Activated B cell treated with CpG ODN at 0.5 μM for 24 hours (primary cell): ENCODE data around the gene POPDC3. TPM values are rescaled to one million over a fixed set of nuclear protein-coding genes. Genes with fewer than 3 reads are reported as not detected.
"Not testable (repeated sequence)": the region's sequence is repeated elsewhere in the genome, so short reads cannot be mapped to it uniquely, and the experiment has no call there.

Experiments used
- ATAC-seq: fragments of 200-7000 bp; cut with Tn5 transposase; one replicate; pipeline ENCODE4 v1.10.0; 2021; ENCODE audit warnings: low read depth, mild to moderate bottlenecking, moderate library complexity
- CTCF ChIA-PET: fragments of 350-600 bp; sonication (Branson Sonifier 250); formaldehyde crosslinking; loops from one replicate; lab custom pipeline; 2021; ENCODE audit warnings: antibody characterized with exemption; lab: Charles Lee
- POLR2A ChIA-PET: fragments of 350-600 bp; sonication (Branson Sonifier 250); formaldehyde crosslinking; loops from one replicate; lab custom pipeline; 2021; ENCODE audit warnings: antibody characterized with exemption; lab: Charles Lee
- DNase-seq: peaks from one replicate; pipeline ENCODE4 v3.0.0; 2022
- H3K27ac Mint-ChIP-seq: one replicate; pipeline ENCODE4 v1.8.0; 2020; ENCODE audit warnings: mixed read lengths
- H3K27me3 Mint-ChIP-seq: one replicate; pipeline ENCODE4 v1.8.0; 2021; ENCODE audit warnings: mixed read lengths
- H3K36me3 Mint-ChIP-seq: one replicate; pipeline ENCODE4 v1.8.0; 2021; ENCODE audit warnings: low read depth, mixed read lengths
- H3K4me1 Mint-ChIP-seq: one replicate; pipeline ENCODE4 v1.8.0; 2021; ENCODE audit warnings: mixed read lengths
- H3K4me3 Mint-ChIP-seq: one replicate; pipeline ENCODE4 v1.8.0; 2020; ENCODE audit warnings: mild to moderate bottlenecking, mixed read lengths
- H3K9me3 Mint-ChIP-seq: one replicate; pipeline ENCODE4 v1.8.0; 2020; ENCODE audit warnings: mixed read lengths
- intact Hi-C: fragments of 100-400 bp; cut with micrococcal nuclease; formaldehyde crosslinking; loops from one replicate; pipeline ENCODE4 v1.15.1; 2024
- total RNA-seq: library from RNA; stranded (reverse); gene quantifications from 2 replicates; pipeline ENCODE4 v1.2.3, GENCODE V29; 2022
- TF ChIP-seq, protein P1 (sequence below): fragments of 200-600 bp; IDR thresholded peaks from one replicate; pipeline ENCODE4 v1.8.0; 2022; ENCODE audit warnings: antibody characterized with exemption, mild to moderate bottlenecking

Gene POPDC3
- total RNA-seq, 1 donor from 2014 or later = not detected

DNA sequence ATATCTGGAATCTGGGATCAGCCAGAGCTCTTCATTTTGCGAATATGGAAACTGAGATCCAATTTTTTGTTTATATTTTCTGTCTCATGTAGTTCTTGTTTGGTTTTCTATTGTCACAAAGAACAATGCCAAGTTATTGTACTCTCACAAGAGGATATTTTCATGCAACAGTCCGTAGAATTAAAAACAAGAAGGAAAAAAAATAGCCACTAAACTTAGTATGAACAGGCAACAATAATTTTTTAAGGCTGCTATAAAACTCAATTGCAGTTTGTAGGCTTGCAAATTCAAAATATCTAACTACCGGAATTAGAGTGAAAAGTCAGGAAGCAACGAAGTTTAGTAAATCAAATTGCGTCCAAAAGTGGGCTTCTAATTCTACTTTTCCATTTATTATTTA lies 1.2 kb downstream of the POPDC3 start:
- CTCF ChIA-PET = no interaction called here
- H3K36me3 Mint-ChIP-seq = no peaks in the 10 kb centered on the region
- ATAC-seq = no peak
- no peak for DNase-seq
- TF ChIP-seq, protein P1, sequence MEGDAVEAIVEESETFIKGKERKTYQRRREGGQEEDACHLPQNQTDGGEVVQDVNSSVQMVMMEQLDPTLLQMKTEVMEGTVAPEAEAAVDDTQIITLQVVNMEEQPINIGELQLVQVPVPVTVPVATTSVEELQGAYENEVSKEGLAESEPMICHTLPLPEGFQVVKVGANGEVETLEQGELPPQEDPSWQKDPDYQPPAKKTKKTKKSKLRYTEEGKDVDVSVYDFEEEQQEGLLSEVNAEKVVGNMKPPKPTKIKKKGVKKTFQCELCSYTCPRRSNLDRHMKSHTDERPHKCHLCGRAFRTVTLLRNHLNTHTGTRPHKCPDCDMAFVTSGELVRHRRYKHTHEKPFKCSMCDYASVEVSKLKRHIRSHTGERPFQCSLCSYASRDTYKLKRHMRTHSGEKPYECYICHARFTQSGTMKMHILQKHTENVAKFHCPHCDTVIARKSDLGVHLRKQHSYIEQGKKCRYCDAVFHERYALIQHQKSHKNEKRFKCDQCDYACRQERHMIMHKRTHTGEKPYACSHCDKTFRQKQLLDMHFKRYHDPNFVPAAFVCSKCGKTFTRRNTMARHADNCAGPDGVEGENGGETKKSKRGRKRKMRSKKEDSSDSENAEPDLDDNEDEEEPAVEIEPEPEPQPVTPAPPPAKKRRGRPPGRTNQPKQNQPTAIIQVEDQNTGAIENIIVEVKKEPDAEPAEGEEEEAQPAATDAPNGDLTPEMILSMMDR = no peak
- POLR2A ChIA-PET = no interaction called here
- H3K4me1 Mint-ChIP-seq = peaks cover 2% of the 10 kb centered on the region
- peaks cover 30% of the 10 kb centered on the region for H3K27me3 Mint-ChIP-seq
- H3K27ac Mint-ChIP-seq = no peak overlapping the region
- H3K4me3 Mint-ChIP-seq = no peak overlapping the region
- intact Hi-C loops = no loop called here
- H3K9me3 Mint-ChIP-seq = no peaks in the 10 kb centered on the region

DNA sequence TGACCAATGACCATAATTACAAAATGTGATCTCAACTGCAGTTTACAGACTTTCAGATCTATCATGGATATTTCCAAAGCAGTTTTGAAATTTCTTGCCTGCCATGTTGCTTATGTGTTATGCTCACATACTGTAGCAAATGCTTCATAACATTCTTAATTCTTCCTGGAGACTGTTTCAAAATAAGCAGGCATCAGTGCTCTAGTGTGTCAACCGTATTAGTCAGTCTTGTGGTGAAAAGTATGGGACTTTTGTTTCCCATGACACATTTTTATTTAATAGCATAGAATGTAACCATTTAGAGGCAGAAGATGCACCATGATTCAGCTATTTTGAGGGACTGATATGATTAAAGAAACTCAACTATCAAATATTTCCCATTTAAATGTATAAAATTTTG lies 1.7 kb downstream of the POPDC3 start:
- POLR2A ChIA-PET = no interaction called here
- no peaks in the 10 kb centered on the region for H3K9me3 Mint-ChIP-seq
- DNase-seq (no peak), ATAC-seq (no peak)
- intact Hi-C loops = no loop called here
- TF ChIP-seq, protein P1 = no peak
- no peak overlapping the region for H3K4me3 Mint-ChIP-seq
- H3K27me3 Mint-ChIP-seq = peaks cover 26% of the 10 kb centered on the region
- H3K36me3 Mint-ChIP-seq = no peaks in the 10 kb centered on the region
- peaks cover 2% of the 10 kb centered on the region for H3K4me1 Mint-ChIP-seq
- no peak overlapping the region for H3K27ac Mint-ChIP-seq
- CTCF ChIA-PET = no interaction called here

DNA sequence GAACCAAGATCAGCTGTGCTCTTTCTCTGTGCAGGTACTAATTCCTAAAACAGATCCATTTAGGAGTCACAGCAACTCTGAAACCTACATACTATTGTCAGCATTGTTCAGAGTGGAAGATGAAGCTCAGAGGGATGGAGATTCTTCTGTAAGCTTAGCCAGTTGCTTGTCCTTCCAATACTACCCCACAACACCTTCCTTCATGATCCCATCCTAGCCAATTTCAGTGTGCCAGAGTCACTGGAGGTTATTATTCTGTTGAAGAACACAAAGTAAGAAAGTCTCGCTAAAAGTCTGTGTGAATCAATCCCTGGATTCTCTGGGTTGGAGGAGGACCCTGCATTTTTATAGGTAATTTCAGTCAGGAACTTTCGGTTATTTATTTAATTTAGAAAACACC lies 2.3 kb downstream of the POPDC3 start:
- TF ChIP-seq, protein P1 = no peak
- DNase-seq (no peak), ATAC-seq (no peak)
- no peak overlapping the region for H3K4me3 Mint-ChIP-seq
- POLR2A ChIA-PET = no interaction called here
- no peaks in the 10 kb centered on the region for H3K36me3 Mint-ChIP-seq
- peaks cover 2% of the 10 kb centered on the region for H3K4me1 Mint-ChIP-seq
- CTCF ChIA-PET = no interaction called here
- peaks cover 26% of the 10 kb centered on the region for H3K27me3 Mint-ChIP-seq
- H3K27ac Mint-ChIP-seq = no peak overlapping the region
- H3K9me3 Mint-ChIP-seq = no peaks in the 10 kb centered on the region
- intact Hi-C loops = no loop called here

DNA sequence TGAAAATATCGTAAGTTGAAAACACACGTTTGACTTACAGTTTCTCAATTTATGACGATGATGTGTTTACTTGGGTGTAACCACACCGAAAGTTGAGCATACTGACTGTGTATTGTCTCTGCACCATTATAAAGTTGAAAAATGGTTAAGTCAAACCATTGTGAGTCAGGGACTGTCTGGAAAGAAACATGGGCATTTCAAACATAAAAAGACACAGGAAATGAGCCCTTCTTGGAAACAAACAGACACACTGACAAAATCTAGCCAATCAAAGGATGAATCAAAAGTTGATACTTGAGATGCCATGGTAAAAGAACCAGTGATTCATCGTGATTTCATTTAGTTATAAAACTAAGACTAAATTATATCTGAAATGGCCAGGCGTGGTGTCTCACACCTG lies 5.3 kb downstream of the POPDC3 start:
- no peak overlapping the region for H3K4me3 Mint-ChIP-seq
- POLR2A ChIA-PET = no interaction called here
- H3K4me1 Mint-ChIP-seq = no peaks in the 10 kb centered on the region
- peaks cover 8% of the 10 kb centered on the region for H3K27me3 Mint-ChIP-seq
- intact Hi-C loops = no loop called here
- H3K9me3 Mint-ChIP-seq = no peaks in the 10 kb centered on the region
- ATAC-seq (no peak), DNase-seq (no peak)
- no peaks in the 10 kb centered on the region for H3K36me3 Mint-ChIP-seq
- no peak overlapping the region for H3K27ac Mint-ChIP-seq
- CTCF ChIA-PET = no interaction called here
- TF ChIP-seq, protein P1 = no peak

DNA sequence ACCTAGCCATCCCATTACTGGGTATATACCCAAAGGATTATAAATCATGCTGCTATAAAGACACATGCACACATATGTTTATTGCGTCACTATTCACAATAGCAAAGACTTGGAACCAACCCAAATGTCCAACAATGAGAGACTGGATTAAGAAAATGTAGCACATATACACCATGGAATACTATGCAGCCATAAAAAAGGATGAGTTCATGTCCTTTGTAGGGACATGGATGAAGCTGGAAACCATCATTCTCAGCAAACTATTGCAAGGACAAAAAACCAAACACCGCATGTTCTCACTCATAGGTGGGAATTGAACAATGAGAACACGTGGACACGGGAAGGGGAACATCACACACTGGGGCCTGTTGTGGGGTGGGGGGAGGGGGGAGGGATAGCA lies 7.3 kb downstream of the POPDC3 start:
- H3K9me3 Mint-ChIP-seq, CTCF ChIA-PET, H3K36me3 Mint-ChIP-seq, POLR2A ChIA-PET, H3K27ac Mint-ChIP-seq, H3K4me1 Mint-ChIP-seq, ATAC-seq, DNase-seq, intact Hi-C loops, H3K4me3 Mint-ChIP-seq: not testable (repeated sequence)
- H3K27me3 Mint-ChIP-seq = peaks cover 13% of the 10 kb centered on the region

DNA sequence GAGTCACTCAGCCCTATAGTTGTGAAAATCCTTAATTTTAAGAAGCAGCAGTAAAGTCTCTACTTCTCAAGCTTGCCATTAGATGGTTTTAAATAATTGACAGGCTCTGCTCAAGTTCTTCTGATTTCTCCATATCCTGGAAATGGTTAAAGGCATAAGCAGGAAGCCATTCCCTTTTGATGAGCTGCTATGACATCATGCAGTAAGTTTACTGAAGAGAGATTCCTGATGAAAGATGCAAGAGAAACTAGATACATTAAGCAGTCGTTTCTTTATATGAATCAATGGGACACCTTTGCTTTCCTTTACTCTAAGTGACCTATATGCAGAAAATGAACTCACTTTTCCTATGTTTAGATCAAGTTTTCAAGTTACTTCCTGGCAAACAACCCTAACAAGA lies 9.8 kb downstream of the POPDC3 start:
- ATAC-seq = no peak
- no peaks in the 10 kb centered on the region for H3K4me1 Mint-ChIP-seq
- POLR2A ChIA-PET = no interaction called here
- CTCF ChIA-PET = no interaction called here
- no peak for DNase-seq
- H3K36me3 Mint-ChIP-seq = no peaks in the 10 kb centered on the region
- H3K4me3 Mint-ChIP-seq = no peak overlapping the region
- TF ChIP-seq, protein P1 = no peak
- peaks cover 12% of the 10 kb centered on the region for H3K27me3 Mint-ChIP-seq
- no peaks in the 10 kb centered on the region for H3K9me3 Mint-ChIP-seq
- H3K27ac Mint-ChIP-seq = no peak overlapping the region
- intact Hi-C loops = no loop called here
